Epithelial cell of prostate (primary cell): ENCODE results near the gene MATCAP1.

Experiments used
- DNase-seq: peaks from one replicate; pipeline ENCODE4 v3.0.0-alpha.2; 2011; ENCODE audit warnings: low read depth, low spot score
- H3K27ac ChIP-seq: fragments of 450-650 bp; 2 replicates; pipeline ENCODE4 v1.5.1; 2017; ENCODE audit warnings: mild to moderate bottlenecking

MATCAP1 gene

GRCh38 chr16:67145746-67146145 is 38.0 kb downstream of the MATCAP1 start:
- H3K27ac ChIP-seq, result no peak overlapping the region
- no peak for DNase-seq

GRCh38 chr16:67144943-67145342 is 38.8 kb downstream of the MATCAP1 start:
- DNase-seq, result no peak
- no peak overlapping the region for H3K27ac ChIP-seq

GRCh38 chr16:67142342-67142741 is 41.4 kb downstream of the MATCAP1 start:
- DNase-seq, result no peak
- H3K27ac ChIP-seq, result no peak overlapping the region

GRCh38 chr16:67141391-67141790 is 42.4 kb downstream of the MATCAP1 start:
- no peak for DNase-seq
- no peak overlapping the region for H3K27ac ChIP-seq

GRCh38 chr16:67137605-67138004 is 46.2 kb downstream of the MATCAP1 start:
- DNase-seq, result no peak
- no peak overlapping the region for H3K27ac ChIP-seq

GRCh38 chr16:67129422-67129821 is 54.3 kb downstream of the MATCAP1 start:
- H3K27ac ChIP-seq, result no peak overlapping the region

GRCh38 chr16:67128887-67129286 is 54.9 kb downstream of the MATCAP1 start:
- no peak overlapping the region for H3K27ac ChIP-seq
- no peak for DNase-seq

More at GRCh38 chr16:67129422-67129821, 54.3 kb downstream of the MATCAP1 start:
- DNase-seq, result no peak

- DNase-seq, result no peak
- no peak overlapping the region for H3K27ac ChIP-seq
These were observed 55.3 kb downstream of the MATCAP1 start for GRCh38 chr16:67128417-67128816.
